ENCODE results near the gene AATK. TPM values are rescaled to one million over a fixed set of nuclear protein-coding genes. Genes with fewer than 3 reads are reported as not detected.

The AATK gene
- total RNA-seq, 4 donors from 2014 or later, result 0.51 to 5.9 (median 3.0) TPM

GRCh38 chr17:81119223-81120148 is 46.5 kb downstream of the AATK start:
- peak; percentile 50 to 63 for DNase-seq
- Histone ChIP-seq H3K36me3 (no peaks in the 10 kb centered on the region), H3K27me3 (no peaks in the 10 kb centered on the region), H3K4me1 (peaks cover 0 to 15% of the 10 kb centered on the region in 2 donors), H3K9me3 (no peaks in the 10 kb centered on the region), H3K27ac (no peak overlapping the region), H3K4me3 (no peak overlapping the region)
- intact Hi-C loops (cut with DNase I; ENCODE audit: low total_unique reads), result no loop called here
- TF ChIP-seq POLR2A (IDR thresholded peaks at IDR 0.05) (no peak), CTCF (IDR thresholded peaks at IDR 0.05) (no peak)

DNA sequence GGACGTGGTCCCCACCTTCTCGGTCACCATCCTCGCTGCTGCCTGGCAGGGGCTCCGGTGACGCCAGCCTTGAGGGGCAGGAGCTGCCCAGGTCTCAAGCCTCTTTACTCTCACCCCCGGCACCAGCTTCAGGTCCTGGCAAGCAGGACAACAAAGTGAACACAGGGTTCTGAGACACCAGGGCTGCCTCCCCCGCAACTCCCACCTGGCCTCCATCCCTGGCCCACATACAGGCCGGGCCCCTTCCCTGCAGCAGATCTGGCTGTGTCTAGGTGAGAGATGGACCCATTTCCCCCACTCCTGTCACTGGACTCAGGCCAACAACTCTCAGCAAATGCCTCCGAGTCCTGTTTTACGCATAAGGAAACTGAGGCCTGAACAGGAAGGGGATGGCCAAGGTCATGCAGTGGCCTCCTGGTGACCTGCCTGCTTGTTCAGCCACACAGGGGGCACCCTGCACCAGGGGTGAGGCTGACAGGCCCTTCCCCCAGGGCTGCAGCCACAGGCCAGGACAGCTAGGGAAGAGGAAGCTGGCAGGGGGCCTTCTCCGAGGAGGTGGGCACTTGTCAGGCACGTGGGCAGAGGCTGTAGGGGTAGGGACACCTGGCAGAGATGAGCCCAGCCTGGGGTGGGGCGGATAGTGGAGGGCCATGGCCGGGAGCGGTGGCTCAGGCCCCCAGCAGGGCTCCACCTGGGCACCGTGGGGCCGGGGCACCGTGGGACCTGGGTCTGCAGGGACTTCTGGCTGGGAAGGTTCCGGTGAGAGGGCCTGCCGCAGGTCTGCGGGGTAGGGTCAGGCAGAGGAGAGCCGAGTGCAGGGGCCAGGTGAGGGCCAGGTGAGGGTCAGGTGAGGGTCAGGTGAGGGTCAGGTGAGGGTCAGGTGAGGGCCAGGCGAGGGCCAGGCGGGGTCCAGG is 47.5 kb downstream of the AATK start:
- intact Hi-C loops (cut with DNase I; ENCODE audit: low total_unique reads), result no loop called here
- no peaks in the 10 kb centered on the region for H3K9me3 ChIP-seq
- H3K27ac ChIP-seq, result no peak overlapping the region
- no peak overlapping the region for H3K4me3 ChIP-seq
- no peak for DNase-seq
- no peaks in the 10 kb centered on the region for H3K27me3 ChIP-seq
- peaks cover 0 to 15% of the 10 kb centered on the region in 2 donors for H3K4me1 ChIP-seq
- TF ChIP-seq POLR2A (IDR thresholded peaks at IDR 0.05) (no peak), CTCF (IDR thresholded peaks at IDR 0.05) (no peak)
- H3K36me3 ChIP-seq, result no peaks in the 10 kb centered on the region

- no peak for TF ChIP-seq CTCF (IDR thresholded peaks at IDR 0.05)
- TF ChIP-seq POLR2A (IDR thresholded peaks at IDR 0.05), result no peak
- intact Hi-C loops (cut with DNase I; ENCODE audit: low total_unique reads), result no loop called here
- no peaks in the 10 kb centered on the region for H3K36me3 ChIP-seq
- no peak overlapping the region for H3K27ac ChIP-seq
- H3K9me3 ChIP-seq, result no peaks in the 10 kb centered on the region
- H3K4me1 ChIP-seq, result peaks cover 0 to 15% of the 10 kb centered on the region in 2 donors
- DNase-seq, result no peak
- H3K27me3 ChIP-seq, result no peaks in the 10 kb centered on the region
- no peak overlapping the region for H3K4me3 ChIP-seq
Observed at GRCh38 chr17:81117672-81118198, 48.3 kb downstream of the AATK start.

- Histone ChIP-seq H3K36me3 (no peaks in the 10 kb centered on the region), H3K27ac (no peak overlapping the region), H3K27me3 (no peaks in the 10 kb centered on the region), H3K9me3 (no peaks in the 10 kb centered on the region), H3K4me1 (peaks cover 0 to 15% of the 10 kb centered on the region in 2 donors), H3K4me3 (no peak overlapping the region)
- TF ChIP-seq POLR2A (IDR thresholded peaks at IDR 0.05), result no peak
- TF ChIP-seq CTCF (IDR thresholded peaks at IDR 0.05), result no peak
- DNase-seq, result no peak
- intact Hi-C loops (cut with DNase I; ENCODE audit: low total_unique reads), result no loop called here
Observed at GRCh38 chr17:81116704-81117103, 49.3 kb downstream of the AATK start.
